Activated CD8-positive, alpha-beta T cell treated with anti-CD3 and anti-CD28 coated beads, Interleukin-2, amount 10 ng/mL, durations not matched to agents 7 days and 5 days (primary cell): ENCODE data around the gene RNF145. TPM values are rescaled to one million over a fixed set of nuclear protein-coding genes. Genes with fewer than 3 reads are reported as not detected.

Experiments
- total RNA-seq, 2 experiments: library from RNA; stranded (reverse); gene quantifications; one replicate each; pipeline ENCODE4 v1.2.3, GENCODE V29; 2021

The RNF145 gene
- total RNA-seq, 2 experiments from 2014 or later, result 140 to 143 TPM

Other genes with a start within 250 kb of the RNF145 start
- under 1 TPM; 0.08 to 0.52 TPM for gene EBF1, start 109.6 kb downstream of the RNF145 start, total RNA-seq
- gene UBLCP1, start 53.7 kb upstream of the RNF145 start, total RNA-seq, result 10 to 100 TPM; 27.8 to 28.4 TPM
- gene IL12B, start 120.9 kb upstream of the RNF145 start, total RNA-seq, result not detected